Body of pancreas (tissue), 4 donors: Measurements from ENCODE around the gene GMEB2.

Experiments used
- POLR2A ChIP-seq, 3 donors: fragments of 450-650 bp; IDR thresholded peaks; one replicate each; pipeline ENCODE4 v1.6.1; 2016; ENCODE audit warnings: antibody characterized with exemption in 3 of 3, mild to moderate bottlenecking in 2 of 3
- TF ChIP-seq, protein P1 (sequence below), 7 experiments: fragments of 450-650 bp in 4 of 7; fragments of 200-600 bp in 3 of 7; sonication (generic) in 3 of 7; IDR thresholded peaks; one replicate each; pipeline ENCODE4 v1.5.1; 2016 to 2019; ENCODE audit warnings: antibody characterized with exemption in 7 of 7

DNA sequence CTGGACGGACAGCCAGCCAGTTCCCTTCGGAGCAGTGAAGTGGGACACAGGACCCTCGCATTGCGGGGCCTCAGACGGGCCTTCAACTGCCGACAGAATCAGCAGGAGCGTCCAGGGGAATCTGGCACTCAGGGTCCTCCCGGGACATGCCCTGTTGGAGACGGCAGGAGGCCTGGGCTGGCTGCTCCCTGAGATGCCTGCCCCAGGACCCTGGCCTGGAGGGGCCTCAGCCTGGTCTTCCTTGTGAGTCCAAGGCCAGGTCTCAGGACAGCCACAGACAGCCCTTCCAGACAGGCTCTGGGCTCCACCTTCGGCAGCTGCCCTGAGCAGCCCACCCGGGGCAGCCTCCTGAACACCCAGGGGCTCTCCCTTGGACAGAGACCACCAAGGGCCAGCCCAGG is 38.3 kb downstream of the GMEB2 start:
- TF ChIP-seq, protein P1, sequence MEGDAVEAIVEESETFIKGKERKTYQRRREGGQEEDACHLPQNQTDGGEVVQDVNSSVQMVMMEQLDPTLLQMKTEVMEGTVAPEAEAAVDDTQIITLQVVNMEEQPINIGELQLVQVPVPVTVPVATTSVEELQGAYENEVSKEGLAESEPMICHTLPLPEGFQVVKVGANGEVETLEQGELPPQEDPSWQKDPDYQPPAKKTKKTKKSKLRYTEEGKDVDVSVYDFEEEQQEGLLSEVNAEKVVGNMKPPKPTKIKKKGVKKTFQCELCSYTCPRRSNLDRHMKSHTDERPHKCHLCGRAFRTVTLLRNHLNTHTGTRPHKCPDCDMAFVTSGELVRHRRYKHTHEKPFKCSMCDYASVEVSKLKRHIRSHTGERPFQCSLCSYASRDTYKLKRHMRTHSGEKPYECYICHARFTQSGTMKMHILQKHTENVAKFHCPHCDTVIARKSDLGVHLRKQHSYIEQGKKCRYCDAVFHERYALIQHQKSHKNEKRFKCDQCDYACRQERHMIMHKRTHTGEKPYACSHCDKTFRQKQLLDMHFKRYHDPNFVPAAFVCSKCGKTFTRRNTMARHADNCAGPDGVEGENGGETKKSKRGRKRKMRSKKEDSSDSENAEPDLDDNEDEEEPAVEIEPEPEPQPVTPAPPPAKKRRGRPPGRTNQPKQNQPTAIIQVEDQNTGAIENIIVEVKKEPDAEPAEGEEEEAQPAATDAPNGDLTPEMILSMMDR (IDR thresholded peaks at IDR 0.05), result no peak
- no peak for TF ChIP-seq POLR2A (IDR thresholded peaks at IDR 0.05)
